Nephron progenitor cell (in vitro differentiated cells): ENCODE results near the gene NME4.

Source experiments
- DNase-seq: peaks from one replicate; pipeline ENCODE4 v3.0.0; 2021
- H3K27ac Mint-ChIP-seq: 2 replicates; pipeline ENCODE4 v1.8.0; 2021; ENCODE audit warnings: mild to moderate bottlenecking, moderate library complexity, mixed read lengths
- H3K27me3 Mint-ChIP-seq: 2 replicates; pipeline ENCODE4 v1.8.0; 2021; ENCODE audit warnings: mild to moderate bottlenecking, low read depth, mixed read lengths; ENCODE audit not compliant: poor library complexity
- H3K36me3 Mint-ChIP-seq: 2 replicates; pipeline ENCODE4 v1.8.0; 2021; ENCODE audit warnings: low read depth, mixed read lengths
- H3K4me1 Mint-ChIP-seq: 2 replicates; pipeline ENCODE4 v1.8.0; 2021; ENCODE audit warnings: mixed read lengths
- H3K4me3 Mint-ChIP-seq: 2 replicates; pipeline ENCODE4 v1.8.0; 2021; ENCODE audit warnings: mild to moderate bottlenecking, moderate library complexity, mixed read lengths
- H3K9me3 Mint-ChIP-seq: 2 replicates; pipeline ENCODE4 v1.8.0; 2021; ENCODE audit warnings: mild to moderate bottlenecking, moderate library complexity, mixed read lengths
- CTCF ChIP-seq: fragments of 200-600 bp; sonication (generic); IDR thresholded peaks from 2 replicates; pipeline ENCODE4 v1.5.0; 2021; ENCODE audit warnings: antibody characterized with exemption

Gene NME4

GRCh38 chr16:392450-393030 lies 4.5 kb upstream of the NME4 start:
- TF ChIP-seq CTCF, result no peak

GRCh38 chr16:396199-396598 lies 800 bp upstream of the NME4 start:
- Mint-ChIP-seq H3K4me1 (peaks cover 31% of the 10 kb centered on the region), H3K9me3 (peaks cover 4% of the 10 kb centered on the region), H3K27ac (peak overlapping the region; percentile 97), H3K36me3 (peaks cover 9% of the 10 kb centered on the region), H3K27me3 (peaks cover 7% of the 10 kb centered on the region), H3K4me3 (peak overlapping the region; percentile 94)
- TF ChIP-seq CTCF, result no peak
- no peak for DNase-seq

More at GRCh38 chr16:392450-393030, 4.5 kb upstream of the NME4 start:
- Mint-ChIP-seq H3K27me3 (peaks cover 7% of the 10 kb centered on the region), H3K27ac (no peak overlapping the region), H3K4me1 (peaks cover 39% of the 10 kb centered on the region), H3K9me3 (peaks cover 4% of the 10 kb centered on the region), H3K4me3 (no peak overlapping the region), H3K36me3 (peaks cover 8% of the 10 kb centered on the region)
- no peak for DNase-seq

- H3K36me3 Mint-ChIP-seq, result peaks cover 9% of the 10 kb centered on the region
- peak overlapping the region; percentile 97 for H3K27ac Mint-ChIP-seq
- peak overlapping the region; percentile 94 for H3K4me3 Mint-ChIP-seq
- H3K27me3 Mint-ChIP-seq, result peaks cover 7% of the 10 kb centered on the region
- H3K4me1 Mint-ChIP-seq, result peaks cover 31% of the 10 kb centered on the region
- TF ChIP-seq CTCF, result no peak
- DNase-seq, result peak; percentile 60
- H3K9me3 Mint-ChIP-seq, result peaks cover 4% of the 10 kb centered on the region
Observed at GRCh38 chr16:396605-397004, 394 bp upstream of the NME4 start.

GRCh38 chr16:397736-398332 lies 835 bp downstream of the NME4 start:
- peak overlapping the region; percentile 77 for H3K4me3 Mint-ChIP-seq
- H3K27ac Mint-ChIP-seq, result peak overlapping the region; percentile 85
- peak; percentile 20 for TF ChIP-seq CTCF
- peaks cover 7% of the 10 kb centered on the region for H3K27me3 Mint-ChIP-seq
- DNase-seq, result peak; percentile 80
- H3K4me1 Mint-ChIP-seq, result peaks cover 31% of the 10 kb centered on the region
- H3K9me3 Mint-ChIP-seq, result peaks cover 3% of the 10 kb centered on the region
- peaks cover 4% of the 10 kb centered on the region for H3K36me3 Mint-ChIP-seq

GRCh38 chr16:398561-399339 lies 1.8 kb downstream of the NME4 start:
- H3K27ac Mint-ChIP-seq, result peak overlapping the region; percentile 85
- H3K4me3 Mint-ChIP-seq, result peak overlapping the region; percentile 77
- peaks cover 7% of the 10 kb centered on the region for H3K27me3 Mint-ChIP-seq
- peaks cover 31% of the 10 kb centered on the region for H3K4me1 Mint-ChIP-seq
- TF ChIP-seq CTCF, result no peak
- H3K36me3 Mint-ChIP-seq, result peaks cover 4% of the 10 kb centered on the region
- no peaks in the 10 kb centered on the region for H3K9me3 Mint-ChIP-seq
- DNase-seq, result no peak
